ENCODE results near the gene FRMPD2.
"Not testable (repeated sequence)": the region's sequence is repeated elsewhere in the genome, so short reads cannot be mapped to it uniquely, and the experiment has no call there.

Gene FRMPD2

DNA sequence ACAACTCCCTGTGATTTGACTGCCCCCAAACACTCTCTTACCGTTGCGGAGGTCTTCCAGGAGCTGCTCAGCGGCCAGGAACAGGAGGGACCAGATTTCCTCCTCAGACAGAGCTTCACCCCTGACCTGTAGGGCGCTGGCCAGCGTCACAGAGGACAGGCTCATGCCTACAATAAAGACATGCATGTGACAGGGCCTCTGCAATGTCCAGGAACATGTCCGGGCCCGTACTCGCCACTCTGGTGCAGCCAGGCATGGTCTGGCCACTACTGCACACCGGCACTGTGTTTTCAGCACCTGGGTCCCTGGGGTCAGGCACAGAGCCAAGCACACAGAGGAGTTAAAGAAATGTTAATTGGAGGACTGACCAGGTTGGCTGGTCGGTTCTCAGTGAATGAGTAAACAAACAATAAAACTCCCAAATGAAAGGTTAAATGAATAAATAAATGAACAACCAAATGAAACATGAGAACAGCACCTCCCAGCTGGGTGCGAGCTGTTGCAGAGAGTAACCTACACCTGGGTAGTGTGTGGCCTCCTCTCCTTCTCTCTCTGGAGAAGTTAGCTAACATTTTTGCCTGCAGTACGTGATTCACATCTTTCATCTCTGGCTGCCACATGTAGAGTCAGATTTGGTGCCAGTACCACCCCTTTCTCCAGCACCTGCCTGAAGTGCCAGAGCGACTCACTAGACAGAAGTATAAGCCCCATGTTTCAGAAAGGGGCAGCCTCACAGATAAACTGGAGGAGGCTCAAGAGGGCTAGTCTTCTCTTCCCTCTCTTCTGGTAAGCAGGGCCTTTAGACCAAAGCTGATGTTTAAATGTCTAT lies 22.8 kb downstream of the FRMPD2 start:
- no peak for DNase-seq (ENCODE audit: low read depth in 2 of 2)

DNA sequence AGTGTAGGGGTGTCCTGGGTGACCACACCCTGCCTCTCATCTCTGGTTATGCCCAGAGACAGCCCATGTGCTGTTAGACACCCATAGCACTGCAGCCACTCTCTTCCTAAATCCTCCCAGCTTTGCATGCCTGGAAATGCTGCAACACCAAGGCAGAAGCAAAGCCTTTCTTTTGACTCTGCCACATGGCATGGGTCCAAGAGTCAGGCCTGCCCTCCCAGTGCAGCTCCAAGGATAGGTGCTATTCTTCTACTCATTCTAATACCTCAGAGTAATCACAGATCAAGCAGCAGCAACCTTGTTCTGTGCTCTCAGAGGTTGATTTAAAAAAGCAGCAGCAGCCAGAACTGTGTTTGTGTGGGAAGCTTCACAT lies 23.4 kb downstream of the FRMPD2 start:
- no peak for DNase-seq (ENCODE audit: low read depth in 2 of 2)

DNA sequence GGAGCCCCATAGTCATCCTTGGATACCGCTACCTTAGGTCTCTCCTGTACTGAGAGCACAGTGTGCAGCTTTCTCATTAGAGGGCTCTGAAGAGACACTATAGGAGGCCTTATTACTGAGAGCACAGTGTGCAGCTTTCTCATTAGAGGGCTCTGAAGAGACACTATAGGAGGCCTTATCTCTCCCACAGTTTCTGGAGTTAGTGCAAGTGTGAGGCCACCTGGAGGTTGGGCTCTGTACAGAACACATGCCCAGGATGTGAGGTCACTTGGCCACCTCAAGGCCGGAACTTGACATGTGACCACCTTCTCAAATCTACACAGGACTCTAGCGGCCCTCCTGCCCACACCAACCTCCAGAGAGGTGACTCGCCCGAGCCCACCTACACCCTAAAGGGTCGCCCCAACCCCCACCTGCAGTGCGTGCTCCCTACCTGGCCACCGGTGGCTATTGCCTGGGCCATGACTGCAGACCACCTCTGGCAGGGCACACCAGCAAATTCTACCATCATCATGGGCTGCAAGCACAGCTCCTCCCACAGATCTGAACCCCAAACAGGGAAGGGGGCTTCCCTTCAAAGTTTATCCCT lies 24.6 kb downstream of the FRMPD2 start:
- no peak for DNase-seq (ENCODE audit: low read depth in 2 of 2)

DNA sequence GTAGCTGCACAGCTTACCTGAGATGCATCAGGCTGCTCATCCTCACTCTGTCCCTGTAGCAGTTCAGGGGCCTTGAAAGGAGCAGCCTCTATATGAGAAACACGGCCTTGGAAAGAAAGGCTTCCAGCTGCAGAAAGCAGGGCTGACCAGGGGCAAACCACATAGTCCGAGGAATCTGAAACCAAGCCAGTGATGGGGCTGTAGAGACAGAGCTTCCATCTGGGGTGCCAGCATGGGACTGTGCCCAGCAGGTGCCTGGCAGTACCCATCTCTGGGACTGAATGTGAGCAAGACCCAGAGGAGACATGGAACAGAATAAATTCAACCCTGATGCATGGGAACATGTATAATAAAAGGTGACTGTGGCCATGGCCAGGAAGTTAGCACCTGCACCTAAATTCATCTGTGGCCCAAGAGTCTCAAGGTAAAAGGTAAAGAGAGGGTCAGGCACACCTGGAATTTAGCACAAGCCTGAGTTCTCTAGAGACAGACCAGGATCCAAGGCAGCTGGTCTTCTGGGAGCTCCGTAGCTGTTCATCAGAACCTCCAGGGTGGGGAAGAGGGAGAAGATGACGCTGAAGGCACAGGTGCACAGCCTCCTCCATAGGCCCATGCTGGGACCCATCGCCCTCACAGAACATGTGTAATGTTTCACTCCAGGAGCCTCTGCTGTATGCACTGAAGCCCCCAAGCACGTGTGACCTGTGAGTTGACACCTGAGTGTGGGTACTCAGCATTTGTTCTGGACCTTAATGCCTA lies 25.3 kb downstream of the FRMPD2 start:
- DNase-seq (ENCODE audit: low read depth in 2 of 2) = no peak

DNA sequence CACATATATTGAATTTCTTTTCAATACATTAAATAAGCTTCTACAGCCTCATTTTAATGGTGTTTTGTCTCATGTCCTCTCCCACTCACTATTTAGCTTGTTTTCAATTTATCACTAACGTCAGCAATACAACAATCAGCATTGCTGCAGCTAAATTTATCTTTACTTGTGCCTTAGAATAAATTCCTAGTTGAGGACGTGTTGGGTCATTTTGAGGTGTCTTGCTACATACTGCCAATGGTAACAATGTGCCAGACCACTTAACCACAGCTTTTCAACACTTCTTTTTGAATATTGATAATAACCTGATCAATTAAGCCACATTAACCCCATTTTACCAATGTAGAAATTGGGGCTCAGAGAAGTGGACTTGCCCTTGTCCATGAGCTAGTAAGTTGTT lies 26.0 kb downstream of the FRMPD2 start:
- DNase-seq (ENCODE audit: low read depth in 2 of 2) = no peak

DNA sequence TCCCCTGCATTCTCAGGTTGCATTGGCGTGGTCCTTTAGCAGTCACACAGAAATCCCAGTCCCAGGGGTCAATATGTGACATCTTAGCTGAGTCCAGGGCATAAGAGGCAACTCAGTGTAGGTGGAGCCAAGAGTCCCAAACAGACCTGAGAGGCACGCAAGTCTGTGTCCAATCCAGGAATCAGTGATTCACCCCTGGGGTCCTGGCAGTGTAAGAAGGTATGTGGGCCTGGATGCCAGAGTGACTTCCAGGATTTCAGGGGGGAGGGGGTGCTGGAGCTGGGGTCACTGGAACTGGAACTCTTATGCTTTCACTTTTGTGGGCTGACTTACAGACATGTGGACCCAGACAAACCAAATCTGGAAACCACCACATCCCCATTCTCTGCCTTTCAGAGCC lies 26.8 kb downstream of the FRMPD2 start:
- no peak for DNase-seq (ENCODE audit: low read depth in 2 of 2)

DNA sequence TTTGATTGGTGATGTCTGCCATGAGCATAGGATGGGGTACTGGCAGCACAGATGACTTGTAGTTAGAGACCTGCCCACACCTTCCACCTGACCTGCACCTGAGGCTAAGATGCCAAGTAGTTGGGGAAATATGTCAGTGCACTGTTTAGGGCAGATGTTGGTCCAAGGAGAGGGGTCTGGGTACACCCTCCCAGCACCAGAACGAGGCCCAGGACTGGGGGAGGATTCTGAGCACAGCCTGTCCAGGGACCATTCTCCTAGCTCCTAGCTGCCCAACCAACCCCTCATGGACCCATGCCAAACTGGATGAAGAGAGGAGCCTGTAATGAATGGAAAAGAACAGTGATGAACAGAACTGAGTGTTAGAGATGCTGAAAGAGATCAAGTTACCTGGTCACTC lies 28.0 kb downstream of the FRMPD2 start:
- no peak for DNase-seq (ENCODE audit: low read depth in 2 of 2)

DNA sequence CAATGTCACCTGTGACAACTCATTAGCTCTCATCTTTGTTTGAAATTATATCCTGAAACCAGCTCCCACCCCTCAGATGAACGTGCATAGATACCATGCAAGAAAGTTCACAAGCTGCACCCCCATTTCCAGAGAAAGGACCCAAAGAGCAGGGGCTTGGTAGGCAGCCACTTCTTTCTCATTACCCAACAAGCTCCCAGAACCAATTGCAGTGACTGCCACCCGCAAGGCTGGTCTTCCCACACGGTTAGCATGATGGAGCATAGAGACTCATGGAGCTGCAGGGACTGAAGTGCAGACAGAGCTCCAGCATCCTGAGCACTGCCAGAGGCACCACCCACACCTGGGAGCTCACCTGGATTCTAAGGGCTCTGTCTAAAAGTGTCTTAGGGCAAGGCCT lies 28.5 kb downstream of the FRMPD2 start:
- no peak for DNase-seq (ENCODE audit: low read depth in 2 of 2)

DNA sequence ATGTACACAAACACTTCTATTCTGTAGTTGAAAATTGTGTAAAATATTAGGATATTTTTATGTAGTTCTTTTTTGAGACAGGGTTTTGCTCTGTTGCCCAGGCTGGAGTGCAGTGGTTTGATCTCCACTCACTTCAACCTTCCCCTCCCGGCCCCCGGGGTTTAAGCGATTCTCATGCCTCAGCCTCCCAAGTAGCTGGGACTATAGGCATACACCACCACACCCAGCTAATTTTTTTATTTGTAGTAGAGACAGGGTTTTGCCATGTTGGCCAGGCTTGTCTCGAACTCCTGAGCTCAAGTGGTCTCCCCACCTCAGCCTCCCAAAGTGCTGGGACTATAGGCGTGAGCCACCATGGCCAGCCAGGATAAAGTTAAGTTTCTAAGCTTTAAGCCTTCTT lies 30.6 kb downstream of the FRMPD2 start:
- DNase-seq (ENCODE audit: low read depth in 2 of 2) = not testable (repeated sequence)

DNA sequence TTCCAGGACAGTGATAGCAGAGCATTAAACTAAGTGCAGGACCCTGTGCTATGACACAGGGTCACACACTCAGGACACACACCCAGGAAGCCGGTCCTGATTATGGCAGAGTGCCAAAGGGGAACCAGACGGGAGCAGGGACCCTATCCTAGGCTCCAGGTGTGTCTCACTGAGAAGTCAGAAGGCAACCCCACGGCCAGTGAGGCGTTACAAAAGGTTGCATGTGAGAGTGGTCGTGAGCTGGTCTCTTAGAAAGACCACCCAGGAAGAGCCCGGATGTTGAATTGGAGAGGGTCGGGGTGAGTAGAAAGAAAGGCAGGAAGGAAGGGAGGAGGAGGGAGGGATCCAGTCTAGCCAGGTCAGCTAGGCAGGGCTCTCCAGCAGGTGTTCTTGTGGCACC lies 31.0 kb downstream of the FRMPD2 start:
- no peak for DNase-seq (ENCODE audit: low read depth in 2 of 2)

DNA sequence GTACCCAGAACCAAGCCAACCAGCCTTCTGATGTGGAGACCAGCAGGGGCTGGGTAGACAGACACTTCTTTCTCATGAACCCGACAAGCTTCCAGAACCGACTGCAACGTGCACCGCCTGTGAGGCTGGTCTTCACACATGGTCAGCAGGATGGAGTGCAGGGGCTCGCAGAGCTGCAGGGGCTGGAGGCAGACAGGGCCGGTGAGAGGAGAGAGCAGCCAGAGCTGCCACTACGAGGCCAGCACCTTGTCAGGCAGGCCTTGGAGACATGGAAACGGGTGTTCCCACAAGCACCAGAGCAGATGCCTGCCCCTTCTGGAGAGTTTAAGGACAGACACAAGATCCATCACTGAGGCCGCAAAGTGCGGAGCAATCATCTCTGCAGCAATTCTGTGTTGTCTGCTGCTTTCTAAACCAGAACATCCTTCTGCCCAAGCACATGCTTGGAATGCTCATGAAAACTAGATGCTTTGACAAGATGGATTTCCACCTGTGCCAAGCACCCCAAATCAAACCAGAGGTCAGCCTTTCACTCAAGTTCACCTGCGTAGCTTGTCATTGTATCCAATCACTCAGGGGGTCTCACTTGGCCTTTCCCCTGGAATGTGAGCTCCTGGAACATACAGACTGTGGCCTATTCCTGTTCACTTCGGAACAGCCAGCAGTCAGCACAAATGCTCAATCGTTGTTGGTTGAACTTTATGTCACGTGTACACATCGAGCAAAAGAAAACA lies 32.2 kb downstream of the FRMPD2 start:
- no peak for DNase-seq (ENCODE audit: low read depth in 2 of 2)

DNA sequence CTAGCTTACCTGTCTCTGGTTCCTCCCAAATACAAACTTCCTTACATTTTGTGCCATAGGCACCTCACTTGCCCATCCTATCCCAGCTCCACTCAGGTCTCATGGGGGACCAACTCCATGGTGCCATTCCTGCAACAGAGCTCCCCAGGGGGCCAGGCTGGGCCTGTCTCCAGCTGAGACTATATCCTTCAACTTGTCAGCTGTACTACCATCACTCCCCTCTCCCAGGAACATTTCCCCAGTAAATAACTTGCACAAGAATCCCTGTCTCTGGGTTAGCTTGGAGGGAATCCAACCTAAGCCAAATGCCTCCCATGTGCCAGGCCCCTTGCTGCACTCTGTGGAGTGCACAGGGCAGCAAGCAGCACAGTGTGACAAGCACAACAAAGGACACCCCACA lies 33.2 kb downstream of the FRMPD2 start:
- DNase-seq (ENCODE audit: low read depth in 2 of 2) = no peak

DNA sequence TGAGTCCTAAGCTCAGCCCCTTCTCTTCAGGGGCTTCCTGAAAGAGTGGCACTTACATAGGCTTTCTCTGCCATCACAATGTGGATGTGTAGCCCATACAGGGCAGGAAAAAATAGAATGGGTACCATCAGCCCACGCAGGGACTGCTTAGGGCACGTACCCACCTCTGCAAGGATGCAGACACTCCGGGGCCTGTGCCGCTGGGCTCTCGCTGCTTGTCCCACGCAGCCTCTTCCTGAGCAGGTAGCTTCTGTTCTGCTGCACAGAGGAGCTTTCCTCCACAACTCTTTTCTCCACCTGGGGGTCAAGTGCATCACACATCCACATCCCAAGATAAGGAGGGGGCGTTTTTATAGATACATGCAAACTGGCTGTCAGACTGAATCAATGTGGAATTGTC lies 34.3 kb downstream of the FRMPD2 start:
- DNase-seq (ENCODE audit: low read depth in 2 of 2) = no peak

DNA sequence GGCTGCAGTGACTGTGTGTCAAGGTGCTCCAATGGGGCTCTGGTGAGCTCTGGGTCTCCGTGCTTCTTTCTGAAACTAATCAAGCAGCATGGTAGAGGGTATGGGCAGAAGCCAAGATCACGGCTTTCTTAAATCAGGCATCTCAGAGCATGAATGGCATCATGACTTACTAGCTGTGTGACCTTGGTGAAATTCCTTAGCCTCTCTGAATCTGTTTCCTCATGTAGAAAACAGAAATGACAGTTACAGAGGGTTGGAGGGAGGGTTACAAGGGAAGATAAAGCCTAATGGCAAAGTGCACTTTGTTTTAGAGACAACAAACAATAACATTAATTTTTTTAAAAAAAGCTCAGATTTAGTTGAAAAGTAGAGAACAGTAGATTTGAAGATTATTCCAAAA lies 34.9 kb downstream of the FRMPD2 start:
- no peak for DNase-seq (ENCODE audit: low read depth in 2 of 2)

DNA sequence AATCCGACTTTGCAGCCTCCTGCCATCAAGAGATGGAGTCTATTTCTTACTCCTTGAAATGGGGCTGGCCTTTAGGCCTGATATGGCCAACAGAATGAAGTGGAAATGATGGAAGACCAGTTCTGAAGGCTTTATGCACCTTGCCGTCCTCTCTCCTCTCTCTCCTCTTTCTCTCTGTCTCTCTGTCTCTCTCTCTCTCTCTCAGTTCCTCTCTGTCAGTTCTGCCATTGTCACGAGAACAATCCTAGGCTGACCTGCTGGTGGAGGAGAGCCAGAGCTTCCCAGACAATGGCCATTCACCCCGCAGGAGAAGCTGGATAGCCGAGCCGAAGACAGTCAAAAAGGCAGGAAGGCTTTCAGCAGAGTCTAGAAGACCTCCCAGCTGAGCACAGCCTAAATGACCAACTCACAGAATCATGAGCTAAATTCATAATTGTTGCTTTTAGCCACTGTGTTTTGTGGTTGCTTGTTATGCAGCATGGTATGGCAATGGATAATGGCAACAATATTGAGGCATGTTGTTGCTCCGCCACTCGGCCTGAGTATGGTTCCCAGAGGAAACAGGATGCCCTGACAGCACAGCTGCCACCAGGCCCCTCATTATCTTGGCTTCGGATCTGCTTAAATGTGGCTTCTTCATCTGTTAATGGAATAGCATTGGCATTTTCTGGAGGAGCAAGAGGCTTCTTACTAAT lies 35.5 kb downstream of the FRMPD2 start:
- DNase-seq (ENCODE audit: low read depth in 2 of 2) = no peak

DNA sequence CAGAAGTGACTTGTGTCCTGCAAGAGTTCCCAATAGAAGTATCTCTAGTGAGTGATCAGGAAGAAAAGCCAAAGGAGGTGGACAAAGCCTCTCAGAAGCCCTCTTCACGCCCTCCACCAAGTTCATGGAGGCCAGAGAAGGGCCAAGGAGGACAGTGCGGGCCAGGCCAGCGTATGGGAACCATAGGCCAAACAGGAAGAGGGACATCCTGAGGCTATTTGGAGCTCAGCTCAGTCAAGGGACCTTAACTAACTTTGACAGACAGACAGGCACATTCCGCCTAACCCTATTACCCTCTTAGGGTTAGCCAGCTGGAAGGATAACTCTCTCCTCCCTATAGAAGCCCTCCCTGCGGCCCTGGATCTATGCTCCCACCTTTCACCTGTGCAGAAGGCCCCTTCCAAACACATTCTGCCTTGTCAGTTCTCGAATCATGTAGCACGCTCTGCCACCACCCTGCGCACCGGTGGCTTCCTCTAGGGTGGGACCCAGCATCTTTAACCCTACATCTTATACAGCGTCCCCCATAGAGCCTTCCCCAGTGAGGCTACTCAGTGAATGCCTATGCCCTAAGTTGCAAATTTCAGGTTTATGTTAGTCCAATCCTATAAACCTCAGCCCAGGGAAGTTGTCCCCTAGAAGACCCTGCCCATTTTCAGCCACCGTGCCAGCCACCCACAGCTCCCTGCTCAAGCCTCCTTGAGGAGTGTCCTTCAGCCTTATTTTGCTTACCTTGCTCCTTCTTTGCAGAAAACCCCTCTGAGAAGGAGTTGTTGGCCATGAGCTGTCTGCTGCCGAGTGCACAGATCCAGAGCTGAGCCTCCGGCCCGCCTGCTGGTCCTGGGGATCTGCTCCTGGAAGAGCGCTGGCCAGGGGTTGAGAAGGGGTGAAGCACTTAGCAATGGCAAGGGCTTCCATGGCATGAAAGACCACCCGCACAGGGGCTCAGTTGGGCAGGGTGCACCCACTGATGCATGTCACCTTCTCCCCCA lies 36.9 kb downstream of the FRMPD2 start:
- no peak for DNase-seq (ENCODE audit: low read depth in 2 of 2)

DNA sequence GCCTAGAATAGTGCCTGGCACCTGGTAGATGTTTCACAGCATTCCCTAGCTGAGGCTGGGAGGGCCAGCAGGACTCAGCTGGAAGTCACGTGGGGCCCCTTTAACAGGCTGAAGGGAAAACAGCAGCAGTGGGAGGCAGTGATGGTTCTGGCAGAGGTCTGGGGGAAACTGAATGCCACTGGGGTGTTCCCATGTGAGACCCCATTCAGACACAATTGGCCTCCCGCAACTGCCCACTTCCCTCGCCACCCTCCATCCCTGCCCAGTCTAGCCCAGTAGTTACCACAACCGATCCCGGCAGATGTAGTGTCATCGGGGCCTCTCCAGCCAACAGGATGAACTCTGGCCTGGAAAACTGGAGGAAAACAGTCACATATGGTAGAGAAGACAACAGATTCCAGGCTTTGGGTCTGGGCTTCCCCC lies 38.3 kb downstream of the FRMPD2 start:
- no peak for DNase-seq (ENCODE audit: low read depth in 2 of 2)

DNA sequence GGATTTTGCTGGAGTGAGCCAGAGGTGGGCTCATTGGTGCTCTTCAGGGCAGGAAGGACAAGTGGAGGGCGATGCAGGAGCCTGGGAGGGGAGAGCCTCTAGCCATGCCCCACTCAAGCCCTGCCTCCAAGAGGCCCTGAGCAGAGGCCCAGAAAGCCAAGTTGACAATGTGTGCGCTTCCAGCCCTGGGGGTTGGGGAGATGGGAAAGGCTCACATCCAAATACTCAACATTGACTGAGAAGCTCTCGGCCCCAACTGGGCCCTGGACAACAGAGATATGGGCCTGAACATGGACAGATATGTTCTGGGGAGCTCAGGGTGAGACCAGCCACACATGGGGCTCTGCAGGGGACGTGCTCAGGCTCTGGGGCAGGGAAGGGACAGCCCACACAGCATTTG lies 39.0 kb downstream of the FRMPD2 start:
- DNase-seq (ENCODE audit: low read depth in 2 of 2) = no peak

DNA sequence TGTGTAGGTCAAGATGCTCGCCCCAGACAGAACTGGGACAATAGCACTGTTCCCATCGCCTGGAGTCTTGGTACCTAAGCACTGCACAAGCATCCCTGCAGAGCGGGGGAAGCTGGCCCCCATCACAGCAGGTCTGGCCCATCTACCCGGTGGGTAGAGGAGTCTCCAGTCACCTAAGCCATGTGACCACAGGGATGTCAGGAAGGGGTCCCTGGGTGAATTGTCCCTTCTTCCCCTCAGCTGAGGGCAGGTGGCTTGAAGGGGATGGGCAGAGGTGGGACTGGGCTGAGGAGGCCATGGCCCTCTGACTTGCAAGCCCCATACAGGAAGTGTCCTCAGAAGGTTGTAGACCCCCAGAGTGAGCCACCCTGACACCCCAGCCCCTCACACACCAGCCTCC lies 39.7 kb downstream of the FRMPD2 start:
- DNase-seq (ENCODE audit: low read depth in 2 of 2) = no peak

DNA sequence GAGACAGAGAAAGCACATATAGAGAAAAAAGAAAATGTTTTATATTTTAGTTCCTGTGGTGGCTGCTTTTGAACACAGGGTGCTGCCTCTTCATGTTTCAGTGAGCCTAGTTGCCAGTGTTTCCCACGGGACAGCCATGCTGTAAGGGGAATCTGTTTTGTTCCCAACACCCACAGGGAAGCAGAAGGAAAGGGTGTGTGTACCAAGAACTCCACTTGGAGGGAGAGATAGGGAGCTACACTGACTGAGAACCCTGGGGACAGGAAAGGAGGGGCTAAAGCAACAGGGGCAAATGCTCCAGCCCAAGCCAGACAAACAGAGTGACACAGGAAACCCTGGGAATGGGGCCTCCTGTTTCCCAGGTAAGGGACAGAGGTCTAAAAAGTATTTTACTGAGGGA lies 40.2 kb downstream of the FRMPD2 start:
- no peak for DNase-seq (ENCODE audit: low read depth in 2 of 2)

Data from activated CD4-positive, alpha-beta T cell treated with anti-CD3 and anti-CD28 coated beads for 24 hours (primary cell).